Activated CD4-positive, alpha-beta T cell treated with anti-CD3 and anti-CD28 coated beads for 48 hours (primary cell): ENCODE data around the gene ISG15.

Experiments used
- DNase-seq: peaks from one replicate; pipeline ENCODE4 v3.0.0-alpha.2; 2020

Gene ISG15

DNA sequence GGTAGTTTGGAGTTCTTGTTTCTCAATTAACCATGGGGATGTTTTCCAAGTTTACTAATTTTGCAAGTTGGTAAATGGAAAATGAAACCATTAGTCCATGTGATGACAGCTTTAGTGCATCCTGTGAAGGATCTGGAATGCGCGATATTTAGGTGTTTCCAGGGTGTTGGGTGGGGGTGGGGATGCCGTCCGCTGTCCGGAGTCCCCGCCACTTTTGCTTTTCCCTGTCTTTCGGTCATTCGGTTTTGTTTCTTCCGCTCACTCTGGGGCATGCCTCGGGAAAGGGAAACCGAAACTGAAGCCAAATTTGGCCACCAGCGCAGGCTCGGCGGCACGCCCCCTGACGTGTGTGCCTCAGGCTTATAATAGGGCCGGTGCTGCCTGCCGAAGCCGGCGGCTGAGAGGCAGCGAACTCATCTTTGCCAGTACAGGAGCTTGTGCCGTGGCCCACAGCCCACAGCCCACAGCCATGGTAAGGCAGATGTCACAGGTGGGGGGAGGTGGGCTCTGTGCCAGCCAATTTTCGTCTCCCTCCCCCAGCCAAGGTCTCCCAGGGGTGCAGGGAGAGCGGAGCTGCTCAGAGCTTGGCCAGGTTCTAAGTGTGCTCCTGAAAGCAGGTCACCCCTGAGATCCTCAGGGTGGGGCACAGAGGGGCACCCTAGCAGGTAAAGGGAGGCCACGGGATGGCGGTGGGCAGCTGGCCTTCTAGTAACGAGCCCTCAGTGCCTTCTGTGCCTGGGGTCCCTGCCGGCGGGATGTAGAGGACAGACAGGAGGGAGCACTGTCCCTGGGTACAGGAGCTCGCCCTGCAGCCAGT, at the start of gene ISG15:
Gene ISG15 (plus strand): TSS at position 393 of the 817 bp plus-strand sequence. CDS start 77 bp downstream, at position 470.
- DNase-seq, result peak; percentile 90

DNA sequence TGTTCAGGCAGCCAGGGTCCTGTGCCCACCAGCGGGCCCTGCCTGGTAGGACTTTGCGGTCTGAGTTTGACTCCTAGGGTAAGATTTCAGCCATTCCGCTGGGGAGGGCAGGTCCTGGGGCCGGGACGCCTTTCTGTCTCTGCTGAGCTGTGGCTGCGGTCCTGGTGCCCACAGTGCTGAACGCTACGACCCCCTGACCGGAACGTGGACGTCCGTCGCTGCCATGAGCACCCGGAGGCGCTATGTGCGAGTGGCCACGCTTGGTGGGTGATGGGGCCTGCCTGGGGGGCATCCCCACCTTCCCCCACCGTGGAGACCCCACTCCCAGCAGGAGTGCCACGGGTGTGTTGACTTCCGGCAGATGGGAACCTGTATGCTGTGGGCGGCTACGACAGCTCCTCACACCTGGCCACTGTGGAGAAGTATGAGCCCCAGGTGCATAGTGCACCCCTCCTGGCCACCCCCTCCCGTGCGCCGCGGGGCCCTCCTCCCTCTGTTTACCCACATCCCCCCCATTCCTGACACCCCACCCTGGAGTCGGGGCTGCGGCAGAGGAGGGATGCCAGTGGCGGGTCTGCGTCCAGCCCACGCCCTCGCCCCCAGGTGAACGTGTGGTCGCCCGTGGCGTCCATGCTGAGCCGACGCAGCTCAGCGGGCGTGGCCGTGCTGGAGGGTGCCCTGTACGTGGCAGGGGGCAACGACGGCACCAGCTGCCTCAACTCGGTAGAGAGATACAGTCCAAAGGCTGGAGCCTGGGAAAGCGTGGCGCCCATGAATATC, 49.4 kb upstream of the ISG15 start:
- DNase-seq, result no peak

DNA sequence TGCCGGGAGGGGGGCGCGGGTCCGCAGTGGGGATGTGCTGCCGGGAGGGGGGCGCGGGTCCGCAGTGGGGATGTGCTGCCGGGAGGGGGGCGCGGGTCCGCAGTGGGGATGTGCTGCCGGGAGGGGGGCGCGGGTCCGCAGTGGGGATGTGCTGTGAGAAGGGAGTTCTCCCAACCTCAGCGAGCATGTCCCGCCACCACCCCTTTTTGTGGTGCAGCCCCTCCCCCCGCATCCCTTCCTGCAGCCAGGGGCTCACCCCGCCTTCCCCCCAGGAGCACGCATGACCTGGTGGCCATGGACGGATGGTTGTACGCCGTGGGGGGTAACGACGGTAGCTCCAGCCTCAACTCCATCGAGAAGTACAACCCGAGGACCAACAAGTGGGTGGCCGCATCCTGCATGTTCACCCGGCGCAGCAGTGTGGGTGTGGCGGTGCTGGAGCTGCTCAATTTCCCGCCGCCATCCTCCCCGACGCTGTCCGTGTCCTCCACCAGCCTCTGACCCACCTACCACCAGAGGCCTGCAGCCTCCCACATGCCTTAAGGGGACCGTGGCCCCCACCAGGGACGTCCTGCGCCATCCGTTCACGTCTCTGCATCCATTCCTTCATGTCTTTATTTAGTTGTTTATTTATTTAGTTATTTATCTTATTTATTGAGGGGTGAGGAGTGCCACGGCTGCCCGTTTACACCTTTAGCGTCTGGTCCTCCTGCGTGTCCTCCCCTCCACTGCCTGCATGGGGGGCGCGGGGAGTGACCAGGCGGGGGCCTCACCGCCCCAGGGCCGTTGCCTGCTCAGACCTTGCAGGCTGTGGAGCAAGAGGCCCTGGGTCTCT, 48.4 kb upstream of the ISG15 start:
- DNase-seq, result no peak

DNA sequence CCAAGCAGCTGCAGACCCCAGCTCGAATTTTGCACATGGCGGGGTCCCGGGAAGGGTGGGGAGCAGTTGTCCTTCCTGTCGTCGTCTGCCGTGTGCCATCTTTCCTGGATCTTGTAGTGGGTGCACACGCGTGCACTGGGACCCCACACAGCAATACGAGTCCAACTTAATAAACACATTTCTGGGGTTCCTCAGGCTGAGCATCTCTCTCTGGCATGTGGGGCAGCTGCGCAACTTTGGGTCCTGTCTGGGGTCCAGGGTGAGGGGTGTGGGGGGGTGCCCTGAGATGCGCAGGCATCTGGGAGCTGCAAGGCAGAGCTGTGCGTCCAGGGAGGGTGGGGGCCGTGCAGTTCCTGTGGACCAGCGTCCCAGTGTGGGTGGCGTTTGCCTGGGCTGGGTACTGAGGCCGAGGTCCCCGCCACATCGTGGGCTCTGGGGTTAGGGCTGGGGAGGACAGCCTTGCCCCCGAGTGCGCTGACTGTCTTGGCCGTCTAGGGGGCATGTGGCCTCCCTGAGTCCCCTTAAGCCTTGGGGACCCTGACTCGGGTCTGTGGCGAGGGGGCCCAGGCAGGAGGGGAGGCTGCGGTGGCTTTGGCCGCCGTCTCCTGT, 47.7 kb upstream of the ISG15 start:
- DNase-seq, result no peak

DNA sequence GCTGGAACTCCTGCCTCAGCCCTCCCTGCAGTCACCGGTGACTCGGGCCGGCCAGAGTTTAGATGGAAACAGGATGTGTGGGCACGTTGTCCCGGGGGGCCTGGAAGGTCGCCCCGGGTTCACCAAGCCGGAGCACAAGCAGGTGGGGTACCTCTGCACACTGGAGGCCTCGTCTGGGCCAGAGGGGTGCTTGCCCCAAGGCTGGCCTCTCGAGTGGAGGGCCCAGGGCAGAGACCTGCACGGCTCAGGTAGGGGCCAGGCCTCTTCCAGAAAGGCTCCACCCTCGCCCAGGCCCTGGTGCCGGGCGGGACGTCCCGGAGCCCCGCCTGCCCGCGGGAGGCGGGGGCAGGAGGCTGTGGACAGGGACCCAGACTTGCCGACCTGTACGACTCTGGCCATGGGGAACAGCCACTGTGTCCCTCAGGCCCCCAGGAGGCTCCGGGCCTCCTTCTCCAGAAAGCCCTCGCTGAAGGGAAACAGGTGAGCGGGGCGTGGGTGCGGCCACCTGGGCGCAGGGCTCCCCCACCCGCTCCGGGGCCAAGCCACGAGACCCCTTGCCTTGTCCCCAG, 47.1 kb upstream of the ISG15 start, which contains the start of gene PLEKHN1:
Gene PLEKHN1 (plus strand): TSS at position 348 of the 569 bp plus-strand sequence. CDS start 50 bp downstream, at position 398.
- peak; percentile 48 for DNase-seq

DNA sequence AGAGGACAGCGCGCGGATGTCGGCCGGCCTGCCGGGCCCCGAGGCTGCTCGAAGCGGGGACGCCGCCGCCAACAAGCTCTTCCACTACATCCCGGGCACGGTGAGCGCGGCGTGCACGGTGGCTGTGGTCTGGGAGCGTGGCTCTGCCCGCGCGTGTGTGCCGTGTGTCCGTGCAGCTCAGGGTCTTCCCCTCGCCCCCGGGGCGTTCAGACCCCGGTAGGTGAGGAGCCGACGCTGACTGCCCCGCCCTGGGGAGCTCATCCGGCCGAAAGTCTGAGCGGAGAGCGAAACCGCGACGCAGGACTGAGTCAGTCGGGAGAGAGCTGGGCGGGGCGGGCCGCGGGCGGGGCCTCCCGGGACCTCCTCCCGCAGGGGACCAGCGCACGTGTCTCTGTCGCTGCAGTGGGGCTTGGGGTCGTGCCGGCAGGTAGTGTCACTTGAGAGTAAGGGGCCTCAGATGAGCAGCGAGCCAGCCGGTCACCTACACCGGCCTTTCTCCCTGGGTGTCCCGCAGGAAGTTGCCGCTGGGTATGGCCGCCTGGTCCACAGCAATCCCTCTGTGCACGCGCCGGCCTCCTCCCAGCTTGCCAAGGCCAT, 46.5 kb upstream of the ISG15 start:
- peak; percentile 89 for DNase-seq

DNA sequence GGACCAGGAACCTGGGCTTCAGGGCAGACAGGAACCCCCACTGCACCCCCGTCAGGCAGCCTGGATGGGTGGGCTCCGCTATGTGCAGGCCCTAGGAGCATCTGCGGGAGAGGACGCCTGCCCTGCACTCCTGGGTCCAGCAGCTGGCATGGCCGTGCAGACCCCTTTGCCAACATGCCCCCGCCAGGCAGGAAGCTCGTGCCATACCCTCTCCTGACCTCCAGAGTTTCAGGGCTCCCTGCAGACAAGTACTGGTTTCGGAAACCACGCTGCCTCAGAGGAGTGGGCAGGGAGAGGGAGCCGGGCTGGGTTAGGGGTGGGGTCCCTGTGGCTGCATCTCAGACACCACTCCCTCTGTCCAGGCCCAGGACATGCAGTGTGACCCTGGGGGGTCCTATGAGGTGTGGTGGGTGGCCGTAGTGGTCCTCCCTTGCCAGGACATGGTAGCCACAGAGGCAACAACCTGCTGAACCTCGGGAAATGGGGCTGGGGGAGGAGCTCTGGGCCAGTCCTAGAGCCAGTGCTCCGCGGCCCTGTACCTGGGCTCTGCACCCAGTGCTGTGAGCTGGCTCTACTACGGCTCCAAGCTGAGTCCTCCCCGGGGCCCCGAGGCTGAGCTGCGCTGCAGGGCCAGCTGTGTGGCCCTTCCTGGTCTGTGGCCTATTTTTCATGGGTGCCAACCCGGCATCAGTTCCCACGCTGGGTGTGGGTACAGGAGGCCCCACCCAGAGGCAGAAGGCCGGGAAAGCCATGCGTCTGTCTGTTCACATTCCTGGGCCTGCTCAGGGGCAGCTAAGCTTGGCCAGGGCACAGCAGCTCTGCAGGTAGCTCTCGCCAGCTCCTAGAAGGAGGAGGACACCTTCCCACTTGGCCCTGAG, 45.6 kb upstream of the ISG15 start:
- DNase-seq, result no peak

DNA sequence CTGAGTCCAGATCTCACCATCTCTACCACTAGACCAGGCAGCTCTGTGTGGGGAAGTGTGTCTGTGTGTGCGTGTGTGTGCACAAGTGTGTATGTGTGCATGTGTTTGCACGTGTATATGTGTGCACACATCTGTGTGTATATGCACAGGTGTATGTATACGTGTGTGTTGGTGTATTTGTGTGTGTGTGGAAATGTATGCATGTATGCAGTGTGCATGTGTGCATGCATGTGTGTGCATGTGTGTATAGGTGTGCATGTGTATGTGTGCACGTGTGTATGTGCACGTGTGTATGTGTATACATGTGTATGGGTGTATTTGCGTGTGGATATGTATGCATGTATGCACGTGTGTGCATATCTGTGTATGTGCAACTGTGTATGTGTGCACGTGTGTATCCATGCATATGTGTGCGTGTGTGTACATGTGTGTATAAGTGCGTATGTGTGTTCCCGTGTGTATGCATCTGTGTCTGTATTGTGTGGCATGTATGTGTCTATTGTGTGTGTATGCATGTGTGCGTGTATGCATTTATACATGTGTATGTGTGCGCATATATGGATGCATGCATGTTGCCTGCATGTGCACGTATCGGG, 43.9 kb upstream of the ISG15 start:
- DNase-seq, result no peak

DNA sequence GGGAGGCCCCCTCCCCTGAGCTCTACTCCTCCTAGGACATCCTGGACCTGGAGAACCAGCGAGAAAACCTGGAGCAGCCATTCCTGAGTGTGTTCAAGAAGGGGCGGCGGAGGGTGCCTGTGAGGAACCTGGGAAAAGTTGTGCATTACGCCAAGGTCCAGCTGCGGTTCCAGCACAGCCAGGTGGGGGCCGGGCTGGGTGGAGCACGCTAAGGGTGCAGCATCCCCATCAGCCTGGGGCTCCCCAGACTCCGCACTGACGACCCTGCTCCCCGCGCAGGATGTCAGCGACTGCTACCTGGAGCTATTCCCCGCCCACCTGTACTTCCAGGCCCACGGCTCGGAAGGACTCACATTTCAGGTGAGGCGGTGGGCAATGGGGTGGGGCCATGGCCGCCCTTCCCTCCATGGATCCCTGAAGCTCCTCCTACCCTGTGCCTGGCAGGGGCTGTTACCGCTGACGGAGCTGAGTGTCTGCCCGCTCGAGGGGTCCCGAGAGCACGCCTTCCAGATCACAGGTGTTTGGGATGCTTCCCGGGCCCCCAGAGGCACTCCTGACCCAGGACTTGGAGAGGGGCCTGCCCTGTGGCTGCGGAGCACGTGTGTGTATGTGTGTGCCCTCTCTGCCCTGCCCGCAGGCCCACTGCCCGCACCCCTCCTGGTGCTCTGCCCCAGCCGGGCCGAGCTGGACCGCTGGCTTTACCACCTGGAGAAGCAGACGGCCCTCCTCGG, 42.9 kb upstream of the ISG15 start:
- DNase-seq, result no peak

DNA sequence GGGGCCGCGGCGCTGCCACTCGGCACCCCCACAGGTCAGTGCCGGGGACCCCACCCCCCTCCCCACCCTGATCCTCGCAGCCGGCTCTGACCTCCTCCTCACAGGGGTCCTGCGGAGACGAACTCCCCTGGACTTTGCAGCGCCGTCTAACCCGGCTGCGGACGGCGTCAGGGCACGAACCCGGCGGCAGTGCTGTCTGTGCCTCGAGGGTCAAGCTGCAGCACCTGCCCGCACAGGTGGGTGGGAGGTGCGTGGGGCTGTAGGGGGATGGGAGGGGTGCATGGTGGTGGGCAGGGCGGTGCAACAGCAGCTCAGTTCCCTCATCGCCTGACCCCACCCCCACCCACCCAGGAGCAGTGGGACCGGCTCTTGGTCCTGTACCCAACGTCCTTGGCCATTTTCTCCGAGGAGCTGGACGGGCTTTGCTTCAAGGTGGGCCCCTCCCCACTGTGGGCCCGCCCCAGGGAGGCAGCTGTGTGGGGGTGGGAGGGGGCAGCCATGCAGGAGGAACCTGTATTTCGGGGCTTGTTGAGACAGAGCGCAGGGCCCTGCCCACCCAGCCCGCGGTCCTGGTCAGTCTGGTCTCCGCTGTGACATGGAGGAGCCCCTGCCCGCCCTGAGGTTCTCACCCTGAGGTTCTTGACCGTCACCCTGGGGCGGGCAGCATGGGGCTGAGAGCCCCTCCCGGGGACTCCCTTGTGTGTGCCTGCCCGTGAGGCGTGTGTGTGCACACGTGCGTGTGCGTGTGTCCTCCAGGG, 42.1 kb upstream of the ISG15 start:
- DNase-seq, result no peak

DNA sequence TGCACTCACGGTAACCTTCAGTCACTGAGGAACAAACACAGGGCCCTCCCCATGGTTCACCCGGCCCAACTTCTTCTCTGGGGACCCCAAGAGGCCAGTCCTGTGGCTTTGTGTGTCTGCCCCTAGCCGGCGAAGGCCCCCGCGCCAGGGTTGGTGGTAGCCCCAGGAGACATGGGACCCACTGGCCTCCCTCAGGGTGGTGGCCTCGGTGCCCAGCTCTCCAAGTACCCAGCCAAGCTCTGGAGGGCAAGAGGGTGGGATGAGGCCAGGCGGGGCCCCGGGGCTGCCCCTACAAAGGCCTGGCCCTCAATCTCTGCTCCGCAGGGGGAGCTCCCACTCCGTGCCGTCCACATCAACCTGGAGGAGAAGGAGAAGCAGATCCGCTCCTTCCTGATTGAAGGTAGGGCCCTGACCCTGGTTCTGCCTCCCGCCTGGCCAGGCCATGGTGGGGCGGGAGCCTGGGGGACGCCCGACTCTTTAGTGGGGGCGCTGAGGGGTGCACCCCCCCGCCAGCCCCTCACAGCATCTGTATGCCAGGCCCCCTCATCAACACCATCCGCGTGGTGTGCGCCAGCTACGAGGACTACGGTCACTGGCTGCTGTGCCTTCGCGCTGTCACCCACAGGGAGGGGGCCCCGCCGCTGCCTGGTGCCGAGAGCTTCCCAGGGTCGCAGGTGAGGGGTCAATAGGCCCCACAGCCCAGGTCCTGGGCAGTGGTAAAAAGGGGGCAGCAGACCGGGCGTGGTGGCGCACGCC, 41.4 kb upstream of the ISG15 start:
- no peak for DNase-seq

DNA sequence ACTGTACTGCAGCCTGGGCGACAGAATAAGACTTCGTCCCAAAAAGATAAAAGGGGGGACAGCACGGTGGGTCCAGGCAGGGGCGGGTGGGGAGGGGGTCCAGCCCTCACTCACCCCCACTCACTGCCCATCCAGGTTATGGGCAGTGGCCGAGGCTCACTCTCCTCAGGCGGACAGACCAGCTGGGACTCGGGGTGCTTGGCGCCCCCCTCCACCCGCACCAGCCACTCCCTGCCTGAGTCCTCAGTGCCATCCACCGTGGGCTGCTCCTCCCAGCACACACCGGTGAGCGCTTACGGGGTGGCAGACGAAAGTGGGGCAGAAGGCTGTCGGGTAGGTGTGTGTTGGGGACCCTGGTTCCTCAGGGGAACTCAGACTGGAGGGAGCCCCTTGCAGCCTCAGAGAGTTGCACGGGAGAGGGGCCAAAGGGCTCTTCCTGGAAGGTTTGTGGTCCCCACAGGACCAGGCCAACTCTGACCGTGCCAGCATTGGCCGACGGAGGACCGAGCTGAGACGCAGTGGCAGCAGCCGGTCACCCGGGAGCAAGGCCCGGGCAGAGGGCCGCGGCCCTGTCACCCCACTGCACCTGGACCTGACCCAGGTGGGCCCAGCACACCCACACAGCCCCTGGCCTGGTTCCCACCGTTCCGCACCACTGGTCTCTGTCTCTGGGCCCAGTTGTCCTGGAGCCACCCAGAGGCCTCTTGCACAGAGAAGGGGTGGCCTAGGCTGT, 40.4 kb upstream of the ISG15 start:
- no peak for DNase-seq

DNA sequence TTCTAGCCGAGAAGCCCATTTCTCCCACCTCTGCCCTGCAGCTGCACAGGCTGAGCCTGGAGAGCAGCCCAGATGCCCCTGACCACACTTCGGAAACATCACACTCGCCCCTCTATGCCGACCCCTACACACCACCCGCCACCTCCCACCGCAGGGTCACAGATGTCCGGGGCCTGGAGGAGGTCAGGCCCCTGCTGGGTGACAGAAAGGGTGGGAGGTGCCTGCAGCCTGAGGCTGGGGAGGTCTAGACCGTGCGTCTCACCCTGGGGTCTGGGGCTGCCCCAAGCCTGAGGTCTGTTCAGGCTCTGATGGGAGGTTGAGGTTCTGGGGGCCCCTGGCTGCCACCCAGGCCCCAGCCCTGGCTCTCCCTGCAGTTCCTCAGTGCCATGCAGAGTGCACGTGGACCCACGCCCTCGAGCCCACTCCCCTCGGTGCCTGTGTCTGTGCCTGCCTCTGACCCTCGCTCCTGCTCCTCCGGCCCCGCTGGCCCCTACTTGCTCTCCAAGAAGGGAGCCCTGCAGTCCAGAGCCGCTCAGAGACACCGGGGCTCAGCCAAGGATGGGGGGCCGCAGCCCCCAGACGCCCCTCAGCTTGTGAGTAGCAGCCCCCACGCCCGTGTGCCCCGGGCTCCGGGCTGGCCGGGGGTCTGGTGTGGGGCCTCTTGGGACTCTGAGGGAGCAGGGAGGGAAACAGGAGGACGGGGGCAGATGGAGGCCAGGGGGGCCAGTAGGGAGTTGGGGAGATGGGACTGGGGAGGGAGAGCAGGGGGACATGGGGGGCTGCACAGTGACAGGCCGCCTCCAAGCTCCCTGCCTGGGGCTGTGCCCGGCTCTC, 39.6 kb upstream of the ISG15 start:
- no peak for DNase-seq

DNA sequence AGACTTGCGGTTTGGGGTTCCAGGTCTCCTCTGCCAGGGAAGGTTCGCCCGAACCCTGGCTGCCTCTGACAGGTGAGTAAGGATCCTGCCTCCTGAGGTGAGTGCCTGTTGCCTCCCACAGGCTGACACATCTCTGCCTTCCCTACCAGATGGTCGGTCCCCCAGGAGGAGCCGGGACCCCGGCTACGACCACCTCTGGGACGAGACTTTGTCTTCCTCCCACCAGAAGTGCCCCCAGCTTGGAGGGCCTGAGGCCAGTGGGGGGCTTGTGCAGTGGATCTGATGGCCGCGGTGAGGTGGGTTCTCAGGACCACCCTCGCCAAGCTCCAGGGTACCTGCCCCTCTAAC, 39.0 kb upstream of the ISG15 start:
- DNase-seq, result no peak

DNA sequence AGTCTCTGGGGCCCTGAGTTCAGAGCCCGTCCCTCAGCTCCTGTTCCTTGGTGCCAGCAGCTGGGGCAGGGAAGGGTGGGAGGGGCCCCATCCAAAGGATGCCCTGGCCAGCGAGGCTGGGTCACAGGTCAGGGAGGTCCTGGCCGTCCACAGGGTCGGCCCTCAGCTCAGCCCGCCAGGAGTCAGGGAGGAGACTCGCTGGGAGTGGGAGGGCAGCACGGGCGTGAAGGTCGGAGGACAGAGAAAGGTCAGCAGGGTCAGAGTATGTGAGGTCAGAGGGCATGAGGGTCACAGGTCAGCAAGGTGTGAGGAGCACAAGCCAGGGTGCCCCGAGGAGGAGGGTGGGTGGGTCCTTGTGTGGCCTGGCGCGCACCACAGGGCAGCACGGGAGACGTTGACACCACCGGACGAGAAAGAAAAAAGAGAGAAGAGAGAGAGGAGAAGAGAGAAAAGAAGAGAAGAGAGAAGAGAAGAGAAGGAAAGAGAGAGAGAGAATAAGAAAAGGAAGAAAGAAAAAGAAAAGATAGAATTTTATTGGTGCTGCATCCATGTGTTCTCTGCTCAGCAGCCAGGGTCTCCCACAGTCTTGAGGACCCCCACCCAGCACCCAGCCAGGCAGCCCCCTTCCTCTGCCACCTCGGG, 38.5 kb upstream of the ISG15 start:
- DNase-seq, result no peak

DNA sequence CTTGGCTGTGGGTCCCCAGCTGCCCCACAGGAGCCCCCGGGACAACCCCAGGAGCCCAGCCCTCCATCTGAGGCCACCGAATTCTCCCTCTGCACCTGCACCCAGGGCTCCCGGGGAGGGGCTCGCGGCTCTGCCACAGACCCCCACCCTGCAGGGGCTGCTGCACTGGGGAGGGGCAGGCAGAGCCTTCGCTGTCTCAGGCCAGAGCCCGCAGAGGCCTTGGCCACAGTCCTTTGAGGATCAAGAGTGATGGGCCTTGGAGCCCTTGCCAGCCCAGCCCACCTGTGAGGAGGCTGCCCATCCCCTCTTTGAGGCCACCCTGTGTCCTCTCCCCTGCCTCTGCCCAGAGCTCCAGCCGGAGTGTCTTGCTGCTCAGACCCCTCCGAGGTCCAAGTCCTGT, 37.9 kb upstream of the ISG15 start:
- DNase-seq, result no peak
